ENCODE results near the gene PRR35.

DNA sequence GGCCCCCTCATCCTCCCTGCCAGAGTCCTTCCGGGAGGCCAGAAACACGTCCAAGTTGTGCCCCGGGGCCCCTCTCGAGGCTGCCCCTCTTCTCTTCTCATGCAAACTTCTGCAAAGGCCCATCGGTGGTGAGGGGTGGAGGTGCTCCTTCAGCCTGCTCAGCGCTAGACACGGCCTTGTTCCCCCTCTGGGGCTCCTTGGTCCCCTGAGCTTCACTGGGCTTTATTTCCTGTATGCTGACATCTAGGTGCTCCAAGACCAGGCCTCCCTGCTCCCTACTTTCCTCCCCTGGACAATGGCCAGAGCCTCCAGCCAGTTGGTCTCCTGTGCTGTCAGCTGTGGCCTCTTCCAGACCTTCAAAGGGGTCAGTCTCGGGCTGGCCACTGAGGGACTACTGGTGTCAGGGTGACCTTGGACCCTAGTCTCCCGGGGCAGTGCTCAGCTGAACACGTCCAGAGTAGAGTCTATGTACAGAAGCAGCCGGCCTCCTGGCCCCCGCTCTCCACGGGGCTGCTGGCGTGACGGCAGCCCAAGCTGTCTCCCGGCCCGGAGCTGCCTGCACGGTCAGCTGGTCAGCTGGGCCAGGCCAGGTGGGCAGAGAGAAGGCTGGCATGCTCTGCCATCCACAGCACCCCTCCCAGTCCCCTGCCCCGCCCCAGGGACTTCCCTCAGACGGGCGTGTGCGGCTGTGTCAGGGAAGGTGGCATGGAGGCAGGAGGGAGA lies 1.7 kb upstream of the PRR35 start:
- TF ChIP-seq, protein P1, sequence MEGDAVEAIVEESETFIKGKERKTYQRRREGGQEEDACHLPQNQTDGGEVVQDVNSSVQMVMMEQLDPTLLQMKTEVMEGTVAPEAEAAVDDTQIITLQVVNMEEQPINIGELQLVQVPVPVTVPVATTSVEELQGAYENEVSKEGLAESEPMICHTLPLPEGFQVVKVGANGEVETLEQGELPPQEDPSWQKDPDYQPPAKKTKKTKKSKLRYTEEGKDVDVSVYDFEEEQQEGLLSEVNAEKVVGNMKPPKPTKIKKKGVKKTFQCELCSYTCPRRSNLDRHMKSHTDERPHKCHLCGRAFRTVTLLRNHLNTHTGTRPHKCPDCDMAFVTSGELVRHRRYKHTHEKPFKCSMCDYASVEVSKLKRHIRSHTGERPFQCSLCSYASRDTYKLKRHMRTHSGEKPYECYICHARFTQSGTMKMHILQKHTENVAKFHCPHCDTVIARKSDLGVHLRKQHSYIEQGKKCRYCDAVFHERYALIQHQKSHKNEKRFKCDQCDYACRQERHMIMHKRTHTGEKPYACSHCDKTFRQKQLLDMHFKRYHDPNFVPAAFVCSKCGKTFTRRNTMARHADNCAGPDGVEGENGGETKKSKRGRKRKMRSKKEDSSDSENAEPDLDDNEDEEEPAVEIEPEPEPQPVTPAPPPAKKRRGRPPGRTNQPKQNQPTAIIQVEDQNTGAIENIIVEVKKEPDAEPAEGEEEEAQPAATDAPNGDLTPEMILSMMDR (IDR thresholded peaks at IDR 0.05) = no peak
- no peak for TF ChIP-seq ZFX (IDR thresholded peaks at IDR 0.05; ENCODE audit: borderline replicate concordance)

All from 22Rv1 (cell line).